Neural progenitor cell (in vitro differentiated cells): ENCODE measurements around the gene HOXD1. TPM values are rescaled to one million over a fixed set of nuclear protein-coding genes. Genes with fewer than 3 reads are reported as not detected.
A peak's percentile ranks its signal among the peaks of the same experiment; 100 is the strongest.

ENCODE experiments used
- DNase-seq: peaks from one replicate; pipeline ENCODE4 v3.0.0-alpha.2; 2016; ENCODE audit warnings: low spot score
- H2AFZ ChIP-seq: fragments of 200-600 bp; sonication (generic); replicated peaks from 2 replicates; pipeline ENCODE4 v1.6.1; 2016; ENCODE audit warnings: antibody characterized with exemption
- H3F3A ChIP-seq: fragments of 200-600 bp; sonication (generic); 2 replicates; pipeline ENCODE4 v1.6.1; 2016; ENCODE audit warnings: antibody characterized with exemption, low read depth
- H3K27ac ChIP-seq: fragments of 200-600 bp; sonication (generic); 2 replicates; pipeline ENCODE4 v1.5.1; 2016; ENCODE audit warnings: mild to moderate bottlenecking
- H3K27me3 ChIP-seq: fragments of 200-600 bp; sonication (generic); 2 replicates; pipeline ENCODE4 v1.6.1; 2016; ENCODE audit warnings: mild to moderate bottlenecking, moderate library complexity
- H3K36me3 ChIP-seq: fragments of 200-600 bp; sonication (generic); 2 replicates; pipeline ENCODE4 v1.5.1; 2016
- H3K4me1 ChIP-seq: fragments of 200-600 bp; sonication (generic); 2 replicates; pipeline ENCODE4 v1.6.1; 2016; ENCODE audit warnings: mixed run types
- H3K4me2 ChIP-seq: fragments of 200-600 bp; sonication (generic); 2 replicates; pipeline ENCODE4 v1.6.1; 2016
- H3K4me3 ChIP-seq: fragments of 200-600 bp; sonication (generic); 2 replicates; pipeline ENCODE4 v1.5.1; 2016
- H3K79me2 ChIP-seq: fragments of 200-600 bp; sonication (generic); 2 replicates; pipeline ENCODE4 v1.6.1; 2016; ENCODE audit warnings: low read depth
- H3K9ac ChIP-seq: fragments of 200-600 bp; sonication (generic); 2 replicates; pipeline ENCODE4 v1.6.1; 2016
- H3K9me3 ChIP-seq: fragments of 200-600 bp; sonication (generic); 2 replicates; pipeline ENCODE4 v1.5.1; 2016; ENCODE audit warnings: low read depth
- H4K20me1 ChIP-seq: fragments of 200-600 bp; sonication (generic); 2 replicates; pipeline ENCODE4 v1.6.1; 2016; ENCODE audit warnings: low read depth
- H3K27ac Mint-ChIP-seq: 3 replicates; pipeline ENCODE4 v1.8.0; 2021; ENCODE audit warnings: mixed read lengths
- H3K27me3 Mint-ChIP-seq: 2 replicates; pipeline ENCODE4 v1.8.0; 2022; ENCODE audit warnings: low read depth, mild to moderate bottlenecking, inconsistent platforms, moderate library complexity, mixed read lengths; ENCODE audit not compliant: insufficient read depth
- H3K36me3 Mint-ChIP-seq: 3 replicates; pipeline ENCODE4 v1.8.0; 2021; ENCODE audit warnings: mixed read lengths
- H3K4me1 Mint-ChIP-seq: 3 replicates; pipeline ENCODE4 v1.8.0; 2021; ENCODE audit warnings: mixed read lengths
- H3K4me3 Mint-ChIP-seq: 3 replicates; pipeline ENCODE4 v1.8.0; 2021; ENCODE audit warnings: mild to moderate bottlenecking, moderate library complexity, mixed read lengths
- H3K9me3 Mint-ChIP-seq: 3 replicates; pipeline ENCODE4 v1.8.0; 2020; ENCODE audit warnings: mixed read lengths
- CTCF ChIP-seq: fragments of 200-600 bp; sonication (generic); IDR thresholded peaks from 2 replicates; pipeline ENCODE4 v1.5.1; 2017; ENCODE audit warnings: antibody characterized with exemption, mild to moderate bottlenecking
- EZH2 ChIP-seq: fragments of 200-600 bp; sonication (generic); IDR thresholded peaks from 2 replicates; pipeline ENCODE4 v1.6.1; 2017; ENCODE audit warnings: antibody characterized with exemption, mild to moderate bottlenecking, moderate library complexity
- EZH2phosphoT487 ChIP-seq: fragments of 200-600 bp; sonication (generic); IDR thresholded peaks from 2 replicates; pipeline ENCODE4 v1.6.1; 2017; ENCODE audit warnings: antibody characterized with exemption
- microRNA counts: library from miRNA; unstranded; fragments of <30 nt; microRNA quantifications from one replicate; lab custom pipeline; 2016
- microRNA-seq: library from miRNA; unstranded; fragments of <30 nt; microRNA quantifications from one replicate; pipeline ENCODE4, GENCODE V29; 2016
- small RNA-seq: library from RNA; depleted of rRNA; stranded (forward); fragments of <200 nt; gene quantifications from one replicate; pipeline ENCODE3, GENCODE V24; 2015
- total RNA-seq: library from RNA; depleted of rRNA; stranded (reverse); fragments of >200 nt; gene quantifications from 2 replicates; pipeline ENCODE4 v1.2.3, GENCODE V29; 2015; ENCODE audit warnings: low replicate concordance

HOXD1 gene
- total RNA-seq, 1 donor from 2014 or later: not detected

DNA sequence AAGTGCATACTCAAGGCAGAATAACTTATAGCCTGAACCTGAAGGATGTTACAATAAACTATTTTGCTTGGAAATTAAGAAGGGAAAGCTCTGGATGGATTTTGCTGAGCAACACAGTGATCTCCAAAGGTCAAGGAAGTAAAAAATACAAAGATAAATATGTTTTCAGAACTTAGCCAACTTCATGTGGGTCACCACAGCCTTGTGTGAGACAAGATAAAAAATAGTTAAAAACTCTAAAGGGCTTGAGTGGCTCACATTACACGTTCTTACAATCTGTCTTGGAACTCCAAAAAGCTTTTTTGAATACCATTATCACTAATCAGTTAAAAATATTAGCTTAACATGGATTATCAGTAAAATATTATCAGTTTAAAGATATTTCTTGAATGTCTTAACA lies 51.8 kb downstream of the HOXD1 start:
- no peak overlapping the region for H3K27ac ChIP-seq
- no peak overlapping the region for H3K4me3 ChIP-seq
- H3K9me3 Mint-ChIP-seq: no peaks in the 10 kb centered on the region
- H3K9ac ChIP-seq: no peak overlapping the region
- no peaks in the 10 kb centered on the region for H3K36me3 Mint-ChIP-seq
- H3K27ac Mint-ChIP-seq: no peak overlapping the region
- no peaks in the 10 kb centered on the region for H3F3A ChIP-seq
- no peaks in the 10 kb centered on the region for H3K4me1 ChIP-seq
- DNase-seq: no peak
- H3K4me3 Mint-ChIP-seq: no peak overlapping the region
- peaks cover 6% of the 10 kb centered on the region for H3K27me3 Mint-ChIP-seq
- H3K27me3 ChIP-seq: peaks cover 21% of the 10 kb centered on the region
- no peaks in the 10 kb centered on the region for H3K36me3 ChIP-seq
- TF ChIP-seq EZH2 (no peak), CTCF (no peak), EZH2phosphoT487 (no peak)
- H3K79me2 ChIP-seq: no peaks in the 10 kb centered on the region
- no peaks in the 10 kb centered on the region for H4K20me1 ChIP-seq
- H2AFZ ChIP-seq: no peak overlapping the region
- no peaks in the 10 kb centered on the region for H3K4me1 Mint-ChIP-seq
- no peak overlapping the region for H3K4me2 ChIP-seq
- H3K9me3 ChIP-seq: no peaks in the 10 kb centered on the region

MicroRNAs within 50 kb of the gene (microRNA counts, 767-probe panel; counts per million panel counts)
- 460 counts per million, percentile 90 among the panel's probes with 10 or more counts for microRNA hsa-miR-10b-5p (lab: Ali Mortazavi, UCI)

Small RNA genes within 50 kb of the gene (microRNA-seq; reads per million reads assigned to microRNA genes)
- 1.8 reads per million, percentile 4 among the genes with 10 or more reads in this experiment for gene MIR10B

Small RNA genes within 50 kb of the gene (small RNA-seq; reads per million reads assigned to genes)
- gene MIR10B: 1.00 reads per million, percentile 78 among the genes with 10 or more reads in this experiment

Other genes with a start within 250 kb of the HOXD1 start
- 24.4 and 36.1 TPM in 2 replicates for gene LNPK, start 186.4 kb upstream of the HOXD1 start, total RNA-seq
- gene EVX2, start 104.7 kb upstream of the HOXD1 start, total RNA-seq: not detected in 2 replicates
- gene HOXD13, start 95.9 kb upstream of the HOXD1 start, total RNA-seq: not detected in 2 replicates
- gene HOXD12, start 88.9 kb upstream of the HOXD1 start, total RNA-seq: not detected in 2 replicates
- gene HOXD11, start 81.4 kb upstream of the HOXD1 start, total RNA-seq: not detected in 2 replicates
- not detected in 2 replicates for gene HOXD10, start 71.9 kb upstream of the HOXD1 start, total RNA-seq
- not detected in 2 replicates for gene HOXD9, start 65.9 kb upstream of the HOXD1 start, total RNA-seq
- not detected in 2 replicates for gene HOXD8, start 59.0 kb upstream of the HOXD1 start, total RNA-seq
- not detected in 2 replicates for gene HOXD4, start 37.1 kb upstream of the HOXD1 start, total RNA-seq
- not detected in 2 replicates for gene HOXD3, start 31.4 kb upstream of the HOXD1 start, total RNA-seq
- 33.1 and 39.2 TPM in 2 replicates for gene MTX2, start 80.8 kb downstream of the HOXD1 start, total RNA-seq